Occipital lobe (tissue), 2 donors: ENCODE data around the gene JOSD2. TPM values are rescaled to one million over a fixed set of nuclear protein-coding genes. Genes with fewer than 3 reads are reported as not detected.
A peak's percentile ranks its signal among the peaks of the same experiment; 100 is the strongest.

Experiments used
- DNase-seq: peaks from one replicate; lab custom pipeline; 2025; lab: John Stamatoyannopoulos, UW
- total RNA-seq: library from RNA; depleted of rRNA; stranded (reverse); fragments of >200 nt; gene quantifications from one replicate; pipeline ENCODE4 v1.2.3, GENCODE V29; 2014

JOSD2 gene
- total RNA-seq, 1 donor from 2014 or later = 3.9 TPM

- peak; percentile 86 for DNase-seq
Measured at GRCh38 chr19:50514346-50515167, 3.6 kb upstream of the JOSD2 start.

- peak; percentile 47 for DNase-seq
Measured at GRCh38 chr19:50513746-50514345, 2.9 kb upstream of the JOSD2 start, which contains the start of gene ASPDH. TSS of gene ASPDH (minus strand) at chr19:50513913. CDS start at chr19:50513823, 90 bp downstream.

GRCh38 chr19:50512999-50513745 is 2.2 kb upstream of the JOSD2 start:
- no peak for DNase-seq

- no peak for DNase-seq
Measured at GRCh38 chr19:50512112-50512998, 1.4 kb upstream of the JOSD2 start.

GRCh38 chr19:50510700-50511068 is 307 bp downstream of the JOSD2 start:
- no peak for DNase-seq

GRCh38 chr19:50510121-50510670 is 795 bp downstream of the JOSD2 start:
- DNase-seq = no peak

GRCh38 chr19:50509366-50509765 is 1.6 kb downstream of the JOSD2 start:
- no peak for DNase-seq

- DNase-seq = no peak
Measured at GRCh38 chr19:50508843-50509190, 2.2 kb downstream of the JOSD2 start.

- DNase-seq = no peak
Measured at GRCh38 chr19:50507376-50507775, 3.6 kb downstream of the JOSD2 start.

GRCh38 chr19:50506700-50507099 is 4.3 kb downstream of the JOSD2 start:
- DNase-seq = no peak

GRCh38 chr19:50505856-50506611 is 5.0 kb downstream of the JOSD2 start:
- DNase-seq = no peak

- DNase-seq = no peak
Measured at GRCh38 chr19:50501568-50502475, 9.2 kb downstream of the JOSD2 start.

- no peak for DNase-seq
Measured at GRCh38 chr19:50501186-50501567, 9.8 kb downstream of the JOSD2 start.

GRCh38 chr19:50500753-50501151 is 10.2 kb downstream of the JOSD2 start:
- DNase-seq = no peak

- DNase-seq = peak; percentile 21
Measured at GRCh38 chr19:50500060-50500752, 10.8 kb downstream of the JOSD2 start.

GRCh38 chr19:50498219-50499056 is 12.6 kb downstream of the JOSD2 start:
- no peak for DNase-seq

GRCh38 chr19:50497022-50497405 is 14.0 kb downstream of the JOSD2 start:
- DNase-seq = no peak
